ENCODE measurements around the gene PMPCA.

The PMPCA gene

GRCh38 chr9:136370037-136370436 is 40.4 kb upstream of the PMPCA start:
- TF ChIP-seq CTCF (conservative IDR thresholded peaks at IDR 0.05; ENCODE audit: control insufficient read depth, insufficient read depth, low read depth, low read length), result no peak
- DNase-seq (ENCODE audit: low read depth), result no peak
- no peak overlapping the region for H3K4me3 ChIP-seq (ENCODE audit: control insufficient read depth, low read depth, low read length)

- peak; percentile 60 for DNase-seq (ENCODE audit: low read depth)
- no peak overlapping the region for H3K4me3 ChIP-seq (ENCODE audit: control insufficient read depth, low read depth, low read length)
- TF ChIP-seq CTCF (conservative IDR thresholded peaks at IDR 0.05; ENCODE audit: control insufficient read depth, insufficient read depth, low read depth, low read length), result no peak
Measured at GRCh38 chr9:136370687-136371532, 39.5 kb upstream of the PMPCA start.

- no peak overlapping the region for H3K4me3 ChIP-seq (ENCODE audit: control insufficient read depth, low read depth, low read length)
- no peak for DNase-seq (ENCODE audit: low read depth)
- TF ChIP-seq CTCF (conservative IDR thresholded peaks at IDR 0.05; ENCODE audit: control insufficient read depth, insufficient read depth, low read depth, low read length), result no peak
Measured at GRCh38 chr9:136371533-136371880, 39.0 kb upstream of the PMPCA start.

GRCh38 chr9:136372006-136372405 is 38.5 kb upstream of the PMPCA start:
- TF ChIP-seq CTCF (conservative IDR thresholded peaks at IDR 0.05; ENCODE audit: control insufficient read depth, insufficient read depth, low read depth, low read length), result no peak
- no peak overlapping the region for H3K4me3 ChIP-seq (ENCODE audit: control insufficient read depth, low read depth, low read length)
- no peak for DNase-seq (ENCODE audit: low read depth)

GRCh38 chr9:136372561-136373299 is 37.7 kb upstream of the PMPCA start:
- H3K4me3 ChIP-seq (ENCODE audit: control insufficient read depth, low read depth, low read length), result no peak overlapping the region
- peak; percentile 63 for DNase-seq (ENCODE audit: low read depth)
- TF ChIP-seq CTCF (conservative IDR thresholded peaks at IDR 0.05; ENCODE audit: control insufficient read depth, insufficient read depth, low read depth, low read length), result peak; percentile 4

GRCh38 chr9:136373300-136374182 is 36.9 kb upstream of the PMPCA start, which contains the start of gene CARD9:
Gene CARD9, minus strand, starts transcription at chr9:136373669. Its CDS starts 1,591 bp downstream, at chr9:136372078.
- no peak for TF ChIP-seq CTCF (conservative IDR thresholded peaks at IDR 0.05; ENCODE audit: control insufficient read depth, insufficient read depth, low read depth, low read length)
- no peak within 1 kb of the TSS for H3K4me3 ChIP-seq (ENCODE audit: control insufficient read depth, low read depth, low read length)

More at GRCh38 chr9:136373300-136374182, 36.9 kb upstream of the PMPCA start, which contains the start of gene CARD9:
- no peak for DNase-seq (ENCODE audit: low read depth)

Measured in fibroblast of mammary gland (primary cell).